HG02970 (cell line): ENCODE data around the gene EPO.
A peak's percentile ranks its signal among the peaks of the same experiment; 100 is the strongest.
"Not testable (repeated sequence)": the region's sequence is repeated elsewhere in the genome, so short reads cannot be mapped to it uniquely, and the experiment has no call there.

Source experiments
- ATAC-seq: cut with Tn5 transposase; IDR thresholded peaks from one replicate; pipeline ENCODE4 v1.9.1; 2021; ENCODE audit warnings: mild to moderate bottlenecking, moderate library complexity, moderate number of reproducible peaks; ENCODE audit not compliant: unreplicated experiment, low FRiP score

The EPO gene

GRCh38 chr7:100701089-100701488 is 19.2 kb upstream of the EPO start:
- not testable (repeated sequence) for ATAC-seq

GRCh38 chr7:100705320-100705752 is 14.9 kb upstream of the EPO start:
- peak; percentile 42 for ATAC-seq

GRCh38 chr7:100705753-100706671 is 14.3 kb upstream of the EPO start, which contains the start of gene POP7:
Gene POP7 (plus strand): TSS chr7:100706121. CDS start chr7:100706831, 710 bp downstream.
- ATAC-seq = peak; percentile 86

- no peak for ATAC-seq
These were observed 13.5 kb upstream of the EPO start for GRCh38 chr7:100706672-100707311.

GRCh38 chr7:100708395-100708794 is 11.9 kb upstream of the EPO start:
- no peak for ATAC-seq

GRCh38 chr7:100710452-100710851 is 9.8 kb upstream of the EPO start:
- no peak for ATAC-seq

GRCh38 chr7:100711369-100711768 is 8.9 kb upstream of the EPO start:
- ATAC-seq = no peak

GRCh38 chr7:100714725-100715124 is 5.5 kb upstream of the EPO start:
- no peak for ATAC-seq

GRCh38 chr7:100717073-100717472 is 3.2 kb upstream of the EPO start:
- not testable (repeated sequence) for ATAC-seq

- ATAC-seq = no peak
These were observed 567 bp upstream of the EPO start for GRCh38 chr7:100719523-100720278.

- no peak for ATAC-seq
These were observed 620 bp downstream of the EPO start for GRCh38 chr7:100720671-100721504.

GRCh38 chr7:100721505-100721812 is 1.2 kb downstream of the EPO start:
- no peak for ATAC-seq

- no peak for ATAC-seq
These were observed 2.4 kb downstream of the EPO start for GRCh38 chr7:100722480-100723212.

- ATAC-seq = no peak
These were observed 3.5 kb downstream of the EPO start for GRCh38 chr7:100723732-100724275.

GRCh38 chr7:100724364-100724763 is 4.1 kb downstream of the EPO start:
- not testable (repeated sequence) for ATAC-seq

GRCh38 chr7:100726996-100727761 is 6.9 kb downstream of the EPO start:
- ATAC-seq = no peak

- no peak for ATAC-seq
These were observed 7.9 kb downstream of the EPO start for GRCh38 chr7:100728196-100728595.

- no peak for ATAC-seq
These were observed 10.0 kb downstream of the EPO start for GRCh38 chr7:100730136-100730800.
